Stimulated activated CD4-positive, alpha-beta T cell treated with anti-CD3 and anti-CD28 coated beads, Interleukin-2, amount 100 ng/mL, for 24 hours (primary cell): ENCODE data around the gene FIBCD1.
"Not testable (repeated sequence)": the region's sequence is repeated elsewhere in the genome, so short reads cannot be mapped to it uniquely, and the experiment has no call there.

Experiments
- DNase-seq, 2 donors: peaks; one replicate each; pipeline ENCODE4 v3.0.0-alpha.2; 2020

Gene FIBCD1

DNA sequence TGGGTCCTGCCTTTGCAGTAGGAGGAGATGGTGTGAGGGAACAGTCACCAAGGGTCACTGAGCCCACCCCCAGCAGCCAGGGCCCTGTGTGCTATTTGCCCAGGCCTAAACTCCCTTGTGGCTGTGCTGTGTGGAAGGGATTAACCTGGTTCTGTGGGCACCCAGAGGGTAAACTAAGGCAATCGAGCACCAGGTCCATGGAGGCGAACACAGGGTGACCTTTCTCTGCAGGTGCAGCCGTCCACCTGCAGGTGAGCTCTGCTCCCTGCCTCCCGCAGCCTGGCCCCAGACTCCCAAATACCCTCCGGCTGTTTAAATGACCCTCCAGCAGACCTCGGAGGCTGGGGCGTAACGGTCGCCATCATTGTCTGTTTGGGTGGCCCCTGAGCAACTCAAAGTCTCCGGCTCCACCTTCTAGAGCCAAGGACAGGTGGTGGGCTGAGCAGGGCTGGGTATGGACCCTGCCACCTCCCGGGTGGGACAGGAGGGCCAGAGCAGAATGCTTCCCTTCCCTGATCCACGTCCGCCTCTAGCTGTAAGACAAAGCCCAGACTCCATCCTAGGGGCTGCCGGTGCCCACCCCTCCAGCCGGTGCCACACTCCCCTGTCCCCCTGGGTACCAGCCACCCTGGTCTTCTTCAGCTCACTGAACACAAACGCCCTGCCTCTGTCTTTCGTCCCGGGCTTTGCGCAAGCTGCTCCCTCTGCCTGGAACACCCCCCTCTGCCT is 34.1 kb upstream of the FIBCD1 start:
- DNase-seq = no peak

DNA sequence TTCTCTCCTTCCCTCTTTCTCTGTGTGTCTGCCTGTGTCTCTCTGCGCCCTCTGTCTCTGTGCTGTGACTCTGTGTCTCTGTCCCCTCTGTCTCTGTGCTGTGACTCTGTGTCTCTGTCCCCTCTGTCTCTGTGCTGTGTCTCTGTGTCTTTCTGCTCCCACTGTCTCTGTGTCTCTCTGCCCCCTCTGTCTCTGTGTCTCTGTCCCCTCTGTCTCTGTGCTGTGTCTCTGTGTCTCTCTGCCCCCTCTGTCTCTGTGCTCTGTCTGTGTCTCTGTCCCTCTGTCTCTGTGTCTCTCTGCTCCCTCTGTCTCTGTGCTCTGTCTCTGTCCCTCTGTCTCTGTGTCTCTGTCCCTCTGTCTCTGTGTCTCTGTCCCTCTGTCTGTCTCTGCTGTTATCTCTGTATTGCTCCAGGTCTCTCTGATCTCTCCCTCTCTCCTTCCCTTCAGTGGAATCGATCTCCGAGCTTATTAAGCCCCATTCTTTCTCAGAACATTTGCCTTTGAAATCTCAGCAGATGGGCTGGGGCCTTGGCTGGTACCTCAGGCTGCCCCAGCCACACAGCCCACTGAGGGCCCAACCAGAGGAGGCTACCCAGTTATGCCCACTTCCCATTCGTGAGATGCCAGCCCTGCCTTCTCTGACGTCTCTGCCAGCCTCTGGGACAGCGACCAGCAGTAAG is 33.4 kb upstream of the FIBCD1 start:
- DNase-seq = no peak

DNA sequence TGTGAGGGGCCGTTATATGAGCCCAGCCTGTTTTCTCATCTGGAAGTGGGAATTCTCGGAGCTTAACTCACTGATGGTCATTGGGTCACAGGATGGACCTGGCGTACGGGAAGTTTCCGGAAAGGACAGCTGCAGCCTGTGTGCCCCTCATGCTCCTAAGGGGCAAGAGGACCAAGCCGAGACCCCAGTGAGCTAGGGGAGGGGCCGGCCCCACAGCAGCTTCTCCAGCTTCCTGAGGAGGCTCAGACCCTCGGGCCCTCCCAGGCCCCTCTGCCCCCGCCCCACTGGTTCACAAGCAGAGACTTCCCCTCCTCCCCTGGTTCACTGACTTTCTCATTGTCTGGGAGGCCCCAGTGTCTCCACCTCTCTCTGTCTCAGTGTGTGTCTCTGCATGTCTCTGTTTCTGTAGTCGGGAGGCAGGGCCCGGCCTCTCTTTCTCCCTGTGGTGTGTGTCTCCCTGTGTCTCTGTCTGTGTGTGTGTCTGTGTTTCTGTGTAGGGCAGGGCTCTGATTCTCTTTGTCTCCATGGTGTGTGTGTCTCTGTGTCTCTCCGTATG is 32.3 kb upstream of the FIBCD1 start:
- DNase-seq = no peak

DNA sequence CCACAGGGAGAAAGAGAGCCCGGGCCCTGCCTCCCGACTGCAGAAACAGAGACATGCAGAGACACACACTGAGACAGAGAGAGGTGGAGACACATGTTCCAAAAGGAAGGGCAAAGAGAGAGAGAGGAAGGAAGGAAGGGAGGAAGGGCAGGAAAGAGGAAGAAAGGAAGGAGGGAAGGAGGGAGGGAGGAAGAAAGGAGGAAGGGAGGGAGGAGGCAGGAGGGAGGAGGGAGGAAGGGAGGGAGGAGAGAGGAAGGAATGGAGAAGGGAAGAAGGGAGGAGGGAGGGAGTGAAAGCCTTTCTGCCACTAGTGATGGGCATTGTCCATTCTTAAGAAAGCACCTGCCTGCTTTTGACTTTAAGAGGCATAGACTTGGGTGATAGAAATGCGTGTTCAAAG is 31.8 kb upstream of the FIBCD1 start:
- DNase-seq = no peak

DNA sequence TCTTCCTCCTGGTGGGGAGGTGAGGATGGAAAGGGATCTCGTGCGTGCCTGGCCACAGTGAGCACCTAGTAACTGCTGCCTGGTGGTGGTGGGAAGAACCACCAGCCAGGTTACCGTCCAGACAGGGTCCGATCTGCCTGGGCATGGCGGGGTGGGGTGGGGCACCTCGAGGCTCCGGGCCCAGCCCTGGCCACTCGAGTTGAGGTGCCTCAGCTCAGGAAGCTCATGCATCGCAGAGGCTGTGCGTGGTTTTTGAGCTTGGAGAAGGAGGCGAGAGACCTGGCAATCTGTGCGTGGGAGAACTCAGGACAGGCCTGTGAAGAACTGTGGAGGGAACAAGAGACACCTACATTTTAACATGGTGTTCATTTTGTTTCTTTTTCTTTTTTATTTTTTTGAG is 31.0 kb upstream of the FIBCD1 start:
- DNase-seq = no peak

DNA sequence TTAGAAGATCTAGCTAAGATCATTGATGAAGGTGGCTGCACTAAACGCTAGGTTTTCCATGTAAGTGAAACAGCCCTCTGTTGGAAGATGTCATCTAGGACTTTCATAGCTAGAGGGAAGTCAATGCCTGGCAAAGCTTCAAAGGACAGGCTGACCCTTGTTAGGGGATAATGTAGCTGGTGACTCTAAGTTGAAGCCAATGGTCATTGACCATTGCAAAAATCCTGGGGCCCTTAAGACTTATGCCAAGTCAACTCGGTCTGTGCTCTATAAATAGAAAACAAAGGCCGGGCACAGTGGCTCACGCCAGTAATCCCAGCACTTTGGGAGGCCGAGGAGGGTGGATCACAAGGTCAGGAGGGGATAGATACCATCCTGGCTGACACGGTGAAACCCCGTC is 26.6 kb upstream of the FIBCD1 start:
- no peak for DNase-seq

DNA sequence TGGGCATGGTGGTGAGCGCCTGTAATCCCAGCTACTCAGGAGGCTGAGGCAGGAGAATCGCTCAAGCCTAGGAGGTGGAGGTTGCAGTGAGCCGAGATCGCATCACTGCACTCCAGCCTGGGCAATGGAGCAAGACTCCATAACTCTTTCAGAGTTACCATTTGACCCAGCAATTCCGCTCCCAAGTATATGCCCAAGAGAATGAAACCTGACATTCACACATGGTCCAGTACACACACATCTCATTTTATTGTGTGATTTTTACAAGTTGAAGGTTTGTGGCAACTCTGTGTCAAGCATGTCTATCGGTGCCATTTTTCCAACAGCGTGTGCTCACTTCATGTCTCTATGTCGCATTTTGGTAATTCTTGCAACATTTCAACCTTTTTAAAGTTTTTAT is 24.9 kb upstream of the FIBCD1 start:
- no peak for DNase-seq

DNA sequence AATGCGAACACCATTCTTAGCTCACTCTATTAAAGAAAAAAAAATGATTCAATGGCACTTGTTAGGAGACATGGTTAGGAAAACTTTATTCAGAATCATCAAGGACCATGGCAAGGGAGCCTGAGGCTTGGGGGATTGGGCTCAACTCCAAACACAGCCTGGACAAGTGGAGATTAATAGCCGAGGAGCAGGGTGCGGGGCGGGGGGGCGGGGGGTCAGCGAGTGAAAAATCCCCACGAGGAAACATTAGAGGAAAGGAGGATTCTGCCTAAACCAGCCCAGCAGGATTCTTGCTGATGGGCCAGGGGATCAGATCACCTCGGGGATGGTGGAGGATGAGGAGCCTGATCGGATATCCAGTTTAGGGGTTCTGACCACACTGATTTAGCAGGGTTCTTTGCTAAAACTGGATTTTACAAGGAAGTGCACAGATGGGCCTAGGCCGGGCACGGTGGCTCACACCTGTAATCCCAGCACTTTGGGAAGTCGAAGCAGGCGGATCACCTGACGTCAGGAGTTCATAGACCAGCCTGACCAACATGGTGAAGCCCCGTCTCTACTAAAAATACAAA is 24.4 kb upstream of the FIBCD1 start:
- no peak for DNase-seq

DNA sequence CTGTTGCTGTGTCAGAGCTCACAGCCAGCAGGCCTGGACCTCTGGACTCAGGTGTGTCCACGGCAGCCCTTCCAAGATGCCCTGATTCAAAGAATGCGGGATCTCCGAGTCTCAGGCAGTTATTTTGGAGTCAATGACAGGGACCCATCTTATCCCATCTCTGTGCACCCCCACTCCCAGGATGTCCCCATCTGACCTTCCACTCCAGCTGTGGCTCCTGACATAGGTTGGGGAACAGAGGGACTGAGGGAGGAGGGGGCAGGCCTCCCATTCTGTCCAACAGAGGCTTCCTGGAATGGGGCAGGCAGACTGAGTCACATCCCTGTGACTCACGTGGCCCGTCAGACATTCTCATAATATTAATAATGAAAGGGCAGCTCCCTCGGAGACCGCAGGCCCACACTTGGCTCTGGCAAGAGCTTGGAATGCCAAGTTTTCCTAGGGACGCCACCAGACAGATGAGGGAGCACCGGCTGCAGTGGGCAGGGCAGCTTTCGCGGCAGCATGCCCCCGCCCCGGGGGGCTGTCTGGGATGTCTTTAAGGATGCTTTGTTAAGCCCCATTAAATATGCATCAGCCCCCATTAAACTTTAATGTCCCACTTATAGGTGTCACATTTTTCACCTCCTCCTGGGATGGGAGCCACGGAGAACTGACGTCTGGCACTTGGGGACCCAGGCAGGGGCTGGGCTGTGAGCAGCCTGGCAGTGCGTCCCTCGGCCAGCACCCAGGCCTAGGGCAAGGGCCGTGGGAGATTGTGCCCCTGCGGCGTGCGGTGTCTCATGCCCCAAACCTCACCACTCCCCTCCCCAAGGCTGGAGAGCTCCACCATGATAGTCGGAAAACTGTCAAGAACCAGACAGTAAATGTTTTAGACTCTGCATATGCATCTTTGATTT is 23.6 kb upstream of the FIBCD1 start:
- DNase-seq = no peak

DNA sequence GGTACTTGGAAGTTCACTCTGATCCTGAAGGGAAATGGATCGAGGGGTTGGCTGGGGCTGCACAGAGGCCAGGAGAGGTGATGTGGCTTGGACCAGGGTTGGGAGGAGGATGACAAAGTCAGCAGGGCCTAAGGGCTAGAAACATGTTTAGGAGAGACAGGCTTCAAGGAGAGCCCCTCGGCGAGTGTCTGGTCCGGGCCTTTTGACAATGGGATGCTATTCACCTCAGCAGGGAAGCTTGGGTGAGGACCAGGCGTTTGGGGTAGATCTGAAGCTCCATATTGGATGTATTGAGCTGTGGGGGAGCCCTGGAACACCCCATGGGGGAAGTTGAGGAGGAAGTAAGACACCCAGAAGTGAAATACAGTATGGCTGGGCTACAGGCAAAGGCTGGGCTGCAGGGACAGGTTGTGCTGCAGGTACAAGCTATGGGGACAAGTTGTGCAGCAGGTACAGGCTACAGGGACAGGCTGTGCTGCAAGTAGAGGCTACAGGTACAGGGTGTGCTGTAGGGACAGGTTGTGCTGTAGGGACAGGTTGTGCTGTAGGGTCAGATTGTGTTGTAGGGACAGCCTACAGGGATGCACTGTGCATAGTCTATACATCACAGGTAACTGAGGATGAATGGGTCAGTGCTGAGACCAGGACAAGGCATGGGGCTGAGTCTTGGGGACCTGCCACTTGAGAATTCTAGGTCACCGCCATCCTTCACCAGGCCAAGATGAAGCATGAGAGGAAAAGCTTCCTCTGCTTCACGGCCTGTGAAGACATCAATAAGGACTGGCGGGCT is 22.7 kb upstream of the FIBCD1 start:
- no peak for DNase-seq

DNA sequence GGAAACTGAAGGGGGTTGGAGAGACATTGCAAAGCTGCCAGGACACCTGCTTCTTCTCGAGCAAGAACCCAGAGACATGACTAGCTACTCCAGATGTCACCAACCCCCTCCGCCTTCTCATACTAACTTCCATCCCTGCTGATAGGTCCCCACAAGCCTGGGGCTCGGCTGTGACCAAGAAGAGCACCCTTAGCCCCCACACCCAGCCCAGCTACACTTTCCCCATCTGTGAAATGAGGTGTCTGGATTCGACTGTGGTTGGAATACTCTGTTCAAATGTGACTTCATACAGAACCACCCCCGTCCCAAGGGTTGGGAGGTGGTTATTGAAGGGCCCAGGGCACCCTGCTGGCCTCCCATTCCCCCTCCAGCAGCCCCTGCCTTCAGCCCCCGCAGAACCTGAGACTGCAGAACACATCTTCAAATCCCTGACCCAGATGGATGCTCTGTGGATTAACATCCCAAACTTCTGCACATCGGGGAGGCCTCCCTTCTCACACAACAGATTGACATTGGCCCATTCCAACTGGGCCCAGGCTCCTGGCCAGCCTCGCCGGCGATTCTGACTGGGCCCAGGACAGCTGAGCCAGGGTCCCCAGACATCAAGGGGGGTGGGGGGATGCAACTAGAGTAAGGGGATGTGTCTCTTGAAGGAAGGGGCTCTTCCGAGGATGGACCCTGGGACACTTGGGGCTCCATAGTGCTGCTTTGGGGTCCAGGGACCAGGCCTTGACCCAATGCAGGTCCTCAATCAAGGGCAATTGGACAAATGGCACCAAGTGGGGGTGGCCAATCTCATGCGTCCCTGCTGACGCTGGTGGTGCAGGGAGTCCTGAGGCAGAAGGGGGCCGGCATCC is 21.7 kb upstream of the FIBCD1 start:
- DNase-seq = no peak

DNA sequence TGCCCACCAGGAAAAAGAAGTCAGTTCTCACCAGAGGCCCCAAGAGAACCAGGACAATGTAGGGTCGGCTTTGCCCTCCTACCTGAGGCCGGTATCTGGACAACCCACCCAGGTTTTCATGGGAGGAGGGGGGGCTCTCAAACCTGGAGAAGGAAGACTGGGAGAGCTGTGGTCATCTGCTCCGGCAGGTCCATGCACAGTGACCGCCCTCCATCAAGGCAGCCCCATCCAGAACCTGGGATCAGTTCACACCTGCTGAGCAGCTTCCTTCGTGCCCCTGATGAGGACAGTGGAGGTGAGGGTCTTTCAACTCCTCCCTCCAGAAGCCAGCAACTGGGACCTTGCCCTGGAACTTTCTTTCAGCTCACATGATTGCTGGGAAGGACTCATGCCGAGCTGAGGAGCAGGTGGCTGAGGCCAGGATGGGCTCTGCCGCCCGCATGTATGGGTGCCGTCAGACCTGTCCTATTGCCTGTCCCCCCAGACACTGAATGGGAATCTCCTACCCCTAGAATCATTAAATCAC is 20.8 kb upstream of the FIBCD1 start:
- no peak for DNase-seq

DNA sequence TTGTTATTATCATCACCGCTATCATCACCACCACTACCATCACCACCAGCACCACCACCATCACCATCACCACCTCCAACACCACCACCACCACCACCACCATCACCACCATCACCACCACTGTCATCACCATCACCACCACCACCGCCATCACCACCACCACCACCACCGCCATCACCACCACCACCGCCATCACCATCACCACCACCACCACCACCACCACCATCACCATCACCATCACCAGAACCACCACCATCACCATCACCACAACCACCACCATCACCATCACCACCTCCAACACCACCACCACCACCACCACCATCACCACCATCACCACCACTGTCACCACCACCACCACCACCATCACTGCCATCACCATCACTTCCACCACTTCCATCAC is 19.5 kb upstream of the FIBCD1 start:
- DNase-seq = not testable (repeated sequence)

DNA sequence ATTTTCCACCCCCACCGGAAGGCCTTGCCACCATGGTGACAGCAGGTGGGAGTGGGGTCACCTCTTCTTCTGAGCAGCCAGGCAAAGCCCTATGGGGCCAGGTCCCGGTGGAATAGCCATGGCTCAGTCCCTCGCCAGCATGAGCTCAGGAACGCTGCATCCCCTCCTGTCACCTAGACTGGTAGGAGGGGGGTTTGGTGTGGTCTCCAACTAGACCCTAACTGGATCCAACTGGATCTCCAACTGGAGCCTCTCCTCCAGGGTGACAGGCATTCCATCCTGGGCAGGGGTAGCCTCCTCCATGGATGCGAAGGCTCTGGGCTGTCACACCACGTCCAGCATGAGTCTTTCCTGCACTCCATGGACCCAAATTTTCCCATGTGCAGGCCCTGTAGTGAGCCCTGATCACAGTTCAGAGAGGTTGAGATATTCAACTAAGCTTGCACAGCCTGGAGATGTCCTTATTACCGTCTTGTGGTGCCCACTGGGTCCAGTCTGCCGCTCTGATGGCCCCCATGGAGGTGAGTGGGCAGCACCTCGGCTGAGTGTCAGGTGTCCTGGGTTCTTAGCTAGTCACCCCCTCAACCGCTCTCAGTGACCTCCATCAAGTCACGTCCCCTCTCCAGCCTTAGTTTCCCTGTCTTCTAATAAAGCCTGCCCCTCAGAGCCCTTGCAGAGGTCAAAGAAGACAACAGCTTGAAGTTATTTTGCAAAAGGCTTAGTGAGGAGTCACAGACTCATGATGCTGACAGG is 18.6 kb upstream of the FIBCD1 start:
- no peak for DNase-seq

DNA sequence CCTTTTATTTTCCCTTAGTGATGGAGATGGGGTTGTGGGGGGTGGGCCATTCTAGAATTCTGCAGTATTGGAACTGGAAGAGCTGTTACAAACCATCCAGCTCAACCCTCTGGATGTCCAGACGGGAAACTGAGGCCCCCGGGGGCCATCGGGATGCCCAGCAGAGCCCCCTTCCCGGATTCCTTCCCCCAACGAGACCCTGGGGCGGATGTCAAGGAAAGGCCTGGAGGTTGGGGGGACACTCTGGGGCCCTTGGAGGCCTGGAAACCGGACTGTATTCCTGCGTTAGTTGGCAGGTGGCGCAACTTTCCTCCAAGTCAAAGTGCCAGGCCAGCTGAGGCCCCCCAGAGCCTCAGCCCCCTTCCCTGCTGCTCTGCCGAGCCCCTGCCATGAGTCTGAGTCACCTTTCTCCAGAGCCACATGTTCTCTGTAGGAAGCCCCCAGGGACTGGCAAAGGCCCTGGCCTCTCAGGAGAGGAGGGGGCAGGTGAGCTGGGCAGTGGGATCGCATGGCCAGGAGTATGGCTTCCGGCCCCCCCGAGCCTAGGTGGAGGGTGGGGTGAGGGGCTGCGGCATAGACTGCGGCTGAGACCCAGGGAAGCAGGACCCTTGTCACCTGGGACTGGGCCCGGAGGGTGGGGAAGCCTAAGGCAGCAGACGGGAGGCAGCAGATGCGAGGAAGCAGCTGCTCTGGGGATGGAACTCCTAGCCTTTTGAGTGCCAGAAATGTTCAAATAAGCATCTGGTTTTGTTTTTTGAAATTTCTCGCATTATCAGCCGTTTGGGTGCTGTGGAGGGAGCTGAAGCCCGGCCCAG is 17.8 kb upstream of the FIBCD1 start:
- DNase-seq = no peak

DNA sequence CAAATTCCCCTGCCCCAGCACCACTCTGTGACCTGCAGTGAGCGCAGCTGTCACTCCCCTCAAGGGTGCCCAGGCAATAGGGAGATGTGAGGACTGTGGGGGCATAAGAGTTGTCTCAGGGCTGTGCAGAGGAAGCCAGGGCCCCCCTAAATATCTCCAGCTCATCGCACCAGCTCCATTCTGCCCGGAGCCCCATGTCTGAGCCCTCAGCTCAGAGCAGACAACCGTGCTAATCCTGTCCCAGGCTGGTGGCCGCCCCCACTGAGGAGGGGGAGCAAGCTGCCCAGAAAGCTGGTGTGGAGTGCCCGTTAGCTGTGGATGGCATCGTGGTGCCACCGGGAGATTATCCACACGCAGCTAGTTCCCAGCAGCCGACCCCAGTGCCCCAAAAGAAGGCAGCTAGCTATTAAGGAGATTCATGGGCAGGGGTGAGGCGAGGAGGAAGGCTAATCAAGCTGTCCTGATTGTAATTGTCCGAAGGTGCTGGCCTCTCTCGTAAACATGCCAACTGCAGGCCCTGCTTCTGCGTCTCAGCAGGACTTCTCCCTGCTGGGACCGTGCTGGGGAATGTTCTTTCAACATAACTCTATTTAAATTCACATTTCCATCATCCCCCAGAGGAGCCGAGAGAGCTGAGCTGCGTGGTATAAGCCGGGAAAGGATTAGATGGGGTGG is 17.0 kb upstream of the FIBCD1 start:
- no peak for DNase-seq

DNA sequence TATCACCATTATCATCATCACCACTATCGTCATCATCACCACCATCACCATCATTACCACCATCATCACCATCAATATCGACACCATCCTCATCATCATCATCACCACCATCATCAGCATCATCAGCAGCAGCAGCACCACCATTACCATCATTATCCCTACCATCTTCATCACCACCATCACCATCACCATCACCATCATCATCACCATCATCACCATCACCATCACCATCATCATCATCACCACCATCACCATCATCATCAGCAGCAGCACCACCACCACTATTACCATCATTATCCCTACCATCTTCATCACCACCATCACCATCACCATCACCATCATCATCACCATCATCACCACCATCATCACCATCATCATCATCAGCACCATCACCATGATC is 15.9 kb upstream of the FIBCD1 start:
- not testable (repeated sequence) for DNase-seq

DNA sequence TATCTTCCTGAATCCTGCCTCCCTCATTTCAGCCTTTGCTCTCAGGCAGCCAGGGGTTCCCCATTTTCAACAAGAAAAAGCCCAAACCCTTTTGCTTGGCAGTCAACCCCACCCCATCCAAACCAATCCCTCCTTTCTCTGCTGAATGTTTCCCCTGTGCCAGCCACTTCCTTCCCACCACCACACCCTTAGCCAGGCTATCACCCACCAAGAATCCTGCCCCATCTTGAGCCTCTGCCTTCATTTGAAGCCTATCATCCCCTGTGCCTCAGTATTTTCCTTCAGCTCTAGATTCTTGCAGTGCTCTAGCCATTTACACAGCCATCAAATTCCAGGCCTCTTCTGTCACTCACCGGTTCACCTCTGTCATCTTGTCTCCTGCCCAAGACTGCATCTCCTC is 15.3 kb upstream of the FIBCD1 start:
- DNase-seq = no peak
